Calu3 (cell line): ENCODE results near the gene MED1. TPM values are rescaled to one million over a fixed set of nuclear protein-coding genes. Genes with fewer than 3 reads are reported as not detected.

ENCODE experiments used
- BruUV-seq: library from RNA; stranded (reverse); fragments of 400-500 nt; replicated peaks from 2 replicates; lab custom pipeline; 2021; lab: Mats Ljungman, UMichigan
- CTCF ChIA-PET: fragments of 300-600 bp; sonication (Branson Sonifier 250); formaldehyde crosslinking; loops from one replicate; lab custom pipeline; 2022; ENCODE audit warnings: antibody characterized with exemption; lab: Charles Lee
- DNase-seq: peaks from one replicate; pipeline ENCODE4 v3.0.0; 2022
- H3K27ac Mint-ChIP-seq: one replicate; pipeline ENCODE4 v1.8.0; 2022; ENCODE audit warnings: mixed read lengths; ENCODE audit not compliant: unreplicated experiment
- H3K27me3 Mint-ChIP-seq: one replicate; pipeline ENCODE4 v1.8.0; 2022; ENCODE audit warnings: mixed read lengths; ENCODE audit not compliant: unreplicated experiment
- H3K36me3 Mint-ChIP-seq: one replicate; pipeline ENCODE4 v1.8.0; 2022; ENCODE audit warnings: mild to moderate bottlenecking, moderate library complexity, mixed read lengths; ENCODE audit not compliant: insufficient read depth, unreplicated experiment
- H3K4me1 Mint-ChIP-seq: one replicate; pipeline ENCODE4 v1.8.0; 2022; ENCODE audit warnings: mild to moderate bottlenecking, low read depth, mixed read lengths; ENCODE audit not compliant: unreplicated experiment
- H3K4me3 Mint-ChIP-seq: one replicate; pipeline ENCODE4 v1.8.0; 2022; ENCODE audit warnings: mild to moderate bottlenecking, low read depth, moderate library complexity, mixed read lengths; ENCODE audit not compliant: unreplicated experiment
- H3K9me3 Mint-ChIP-seq: one replicate; pipeline ENCODE4 v1.8.0; 2022; ENCODE audit warnings: low read depth, mixed read lengths; ENCODE audit not compliant: unreplicated experiment
- intact Hi-C: fragments of 100-400 bp; cut with micrococcal nuclease; formaldehyde crosslinking; loops from one replicate; pipeline ENCODE4 v1.10.0; 2022; ENCODE audit not compliant: unreplicated experiment
- total RNA-seq: library from RNA; stranded (reverse); gene quantifications from 2 replicates; pipeline ENCODE4 v1.2.3, GENCODE V29; 2022
- TF ChIP-seq, protein P1 (sequence below): fragments of 200-600 bp; IDR thresholded peaks from one replicate; pipeline ENCODE4 v1.8.0; 2022; ENCODE audit warnings: antibody characterized with exemption; ENCODE audit not compliant: unreplicated experiment

MED1 gene
- total RNA-seq, 1 experiment from 2014 or later = 227 TPM

DNA sequence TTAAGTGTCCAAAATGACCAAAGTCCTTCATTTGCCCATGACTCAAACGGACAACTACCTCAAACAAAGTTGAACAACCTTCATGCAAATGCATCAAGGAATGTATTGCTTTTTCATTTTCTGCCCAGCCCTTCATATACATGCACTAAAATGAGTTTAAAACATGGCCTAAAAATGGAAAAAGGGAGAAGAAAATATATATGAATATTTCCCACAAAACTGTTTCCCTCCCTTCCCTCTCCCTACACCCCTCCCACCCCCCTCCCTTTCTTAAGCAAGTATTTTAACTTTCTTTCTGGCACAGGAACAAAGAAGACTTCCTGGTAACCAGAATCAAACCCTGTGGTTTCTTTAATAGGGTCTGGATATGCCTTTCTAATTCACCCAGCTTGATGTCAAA lies 44.1 kb downstream of the MED1 start:
- TF ChIP-seq, protein P1, sequence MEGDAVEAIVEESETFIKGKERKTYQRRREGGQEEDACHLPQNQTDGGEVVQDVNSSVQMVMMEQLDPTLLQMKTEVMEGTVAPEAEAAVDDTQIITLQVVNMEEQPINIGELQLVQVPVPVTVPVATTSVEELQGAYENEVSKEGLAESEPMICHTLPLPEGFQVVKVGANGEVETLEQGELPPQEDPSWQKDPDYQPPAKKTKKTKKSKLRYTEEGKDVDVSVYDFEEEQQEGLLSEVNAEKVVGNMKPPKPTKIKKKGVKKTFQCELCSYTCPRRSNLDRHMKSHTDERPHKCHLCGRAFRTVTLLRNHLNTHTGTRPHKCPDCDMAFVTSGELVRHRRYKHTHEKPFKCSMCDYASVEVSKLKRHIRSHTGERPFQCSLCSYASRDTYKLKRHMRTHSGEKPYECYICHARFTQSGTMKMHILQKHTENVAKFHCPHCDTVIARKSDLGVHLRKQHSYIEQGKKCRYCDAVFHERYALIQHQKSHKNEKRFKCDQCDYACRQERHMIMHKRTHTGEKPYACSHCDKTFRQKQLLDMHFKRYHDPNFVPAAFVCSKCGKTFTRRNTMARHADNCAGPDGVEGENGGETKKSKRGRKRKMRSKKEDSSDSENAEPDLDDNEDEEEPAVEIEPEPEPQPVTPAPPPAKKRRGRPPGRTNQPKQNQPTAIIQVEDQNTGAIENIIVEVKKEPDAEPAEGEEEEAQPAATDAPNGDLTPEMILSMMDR = no peak
- CTCF ChIA-PET = interaction anchor here (0.6 to 0.8 kb wide), 3 partner anchors 78 to 1240 kb away, joined by 3 to 7 read pairs (median 5); no protein-coding TSS in a partner anchor
- no TSS peak for BruUV-seq
- DNase-seq = no peak
- H3K27ac Mint-ChIP-seq = no peak overlapping the region
- H3K9me3 Mint-ChIP-seq = no peaks in the 10 kb centered on the region
- H3K4me3 Mint-ChIP-seq = no peak overlapping the region
- peaks cover 92% of the 10 kb centered on the region for H3K36me3 Mint-ChIP-seq
- intact Hi-C loops = no loop called here
- H3K4me1 Mint-ChIP-seq = peaks cover 27% of the 10 kb centered on the region
- H3K27me3 Mint-ChIP-seq = no peaks in the 10 kb centered on the region

DNA sequence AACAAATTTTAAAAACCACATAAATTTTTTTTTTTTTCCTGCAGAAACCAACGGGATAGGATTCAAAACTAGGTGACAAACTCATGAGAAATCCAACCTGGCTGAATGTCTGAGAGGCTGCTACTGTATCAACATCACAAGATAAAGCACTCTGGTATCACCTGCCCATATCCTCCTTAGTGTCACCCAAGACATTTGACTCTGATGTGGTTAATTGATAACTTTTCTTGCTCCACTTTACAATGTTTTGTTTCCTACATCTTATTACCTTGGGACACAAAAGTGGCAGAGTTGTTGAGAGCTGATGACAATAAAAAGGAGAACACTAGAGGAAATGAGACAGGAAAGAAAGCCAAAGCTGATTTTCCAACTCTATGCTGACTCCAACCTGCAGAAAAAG lies 45.6 kb downstream of the MED1 start:
- DNase-seq = no peak
- H3K36me3 Mint-ChIP-seq = peaks cover 92% of the 10 kb centered on the region
- CTCF ChIA-PET = interaction anchor here (0.6 to 1.2 kb wide), 5 partner anchors 8 to 205 kb away, joined by 3 to 7 read pairs (median 4); partner anchors contain the start of gene RPL19
- no peak overlapping the region for H3K27ac Mint-ChIP-seq
- H3K9me3 Mint-ChIP-seq = no peaks in the 10 kb centered on the region
- intact Hi-C loops = no loop called here
- no TSS peak for BruUV-seq
- TF ChIP-seq, protein P1 = no peak
- H3K4me3 Mint-ChIP-seq = no peak overlapping the region
- H3K27me3 Mint-ChIP-seq = no peaks in the 10 kb centered on the region
- peaks cover 31% of the 10 kb centered on the region for H3K4me1 Mint-ChIP-seq

DNA sequence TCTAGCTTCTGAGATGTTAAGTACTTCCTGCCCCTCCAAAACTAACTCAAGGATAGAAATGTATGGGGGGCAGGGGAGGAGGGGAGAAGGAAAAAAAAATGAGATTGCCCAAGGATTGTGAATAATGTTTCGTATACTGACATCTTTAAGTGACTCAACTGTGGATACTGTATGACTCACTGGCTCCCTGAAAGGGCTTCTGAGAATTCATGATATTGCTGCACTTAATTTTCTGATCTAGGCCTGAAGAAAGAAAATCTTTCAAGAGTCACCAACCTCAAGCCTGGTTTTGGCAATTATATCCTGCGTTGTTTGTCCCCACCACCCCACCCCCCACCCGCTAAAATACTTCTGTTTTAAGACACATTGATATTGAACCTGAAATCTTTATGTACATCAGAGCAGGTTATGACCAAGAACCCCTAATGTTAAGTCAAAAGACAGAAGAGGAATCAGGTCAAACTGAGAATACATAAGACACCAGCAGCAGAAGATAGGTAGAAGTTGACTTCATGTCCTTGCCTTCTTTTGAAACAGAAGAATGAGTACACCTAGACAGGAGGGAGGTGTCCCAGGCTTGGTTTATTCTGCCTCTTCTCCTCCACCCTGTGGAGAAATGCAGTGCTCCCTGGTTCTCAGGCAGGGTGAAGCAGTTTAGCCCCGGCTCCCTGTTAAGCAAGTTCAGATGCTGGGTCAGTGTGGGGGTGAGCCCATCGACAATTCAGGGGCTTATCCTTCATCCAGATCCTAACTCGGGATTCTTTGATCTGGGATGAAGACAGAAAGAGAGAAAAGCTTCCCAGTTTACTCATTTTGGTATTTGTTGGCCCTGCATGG lies 46.3 kb downstream of the MED1 start:
- CTCF ChIA-PET = interaction anchor here (0.6 to 1.7 kb wide), 4 partner anchors 11 to 527 kb away, joined by 4 to 7 read pairs (median 5); partner anchors contain the start of gene MED1
- BruUV-seq = no TSS peak
- Mint-ChIP-seq H3K9me3 (no peaks in the 10 kb centered on the region), H3K4me3 (no peak overlapping the region), H3K36me3 (peaks cover 92% of the 10 kb centered on the region), H3K4me1 (peaks cover 38% of the 10 kb centered on the region), H3K27me3 (no peaks in the 10 kb centered on the region), H3K27ac (peak overlapping the region; percentile 61)
- TF ChIP-seq, protein P1 = no peak
- intact Hi-C loops = loop anchor here (5.0 kb wide), 1 partner anchor 197 kb away; no protein-coding TSS in a partner anchor
- DNase-seq = peak; percentile 38

DNA sequence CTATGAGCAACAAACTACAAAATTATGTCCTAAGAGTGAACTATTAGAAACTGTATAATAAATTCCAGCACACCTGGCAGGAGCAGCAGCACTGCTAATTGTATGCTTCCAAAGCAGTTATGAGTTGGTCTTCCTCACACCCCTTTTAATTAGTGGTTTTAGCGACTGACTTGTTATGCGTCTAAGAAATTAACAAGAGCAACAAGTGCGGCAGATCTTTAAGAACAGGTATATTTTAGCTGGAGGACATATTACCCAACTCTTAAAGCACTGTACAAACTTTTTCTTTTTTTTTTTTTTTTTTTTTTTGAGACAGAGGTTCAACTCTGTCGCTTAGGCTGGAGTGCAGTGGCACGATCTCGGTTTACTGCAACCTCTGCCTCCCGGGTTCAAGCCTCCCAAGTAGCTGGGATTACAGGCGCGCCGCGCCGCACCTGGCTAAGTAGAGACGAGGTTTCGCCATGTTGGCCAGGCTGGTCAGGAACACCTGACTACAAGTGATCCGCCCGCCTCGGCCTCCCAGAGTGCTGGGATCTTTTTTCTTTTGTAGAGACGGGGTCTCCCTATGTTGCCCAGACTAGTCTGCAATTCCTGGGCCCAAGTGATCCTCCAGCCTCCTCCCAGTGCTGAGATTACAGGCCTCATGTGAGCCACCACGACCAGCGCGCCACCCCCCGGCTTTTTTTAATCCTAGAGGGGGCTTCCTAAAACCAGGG lies 48.0 kb downstream of the MED1 start:
- TF ChIP-seq, protein P1 = no peak
- H3K4me1 Mint-ChIP-seq = peaks cover 40% of the 10 kb centered on the region
- CTCF ChIA-PET = interaction anchor here (0.6 to 4.1 kb wide), 18 partner anchors 9 to 381 kb away, joined by 3 to 25 read pairs (median 4); partner anchors contain the start of genes CDK12 and MED1
- peak overlapping the region; percentile 89 for H3K4me3 Mint-ChIP-seq
- H3K36me3 Mint-ChIP-seq = peaks cover 75% of the 10 kb centered on the region
- no peaks in the 10 kb centered on the region for H3K27me3 Mint-ChIP-seq
- H3K27ac Mint-ChIP-seq = peak overlapping the region; percentile 98
- no peak for DNase-seq
- TSS peak; percentile 33 for BruUV-seq
- H3K9me3 Mint-ChIP-seq = no peaks in the 10 kb centered on the region
- intact Hi-C loops = loop anchor here (5.0 kb wide), 1 partner anchor 196 kb away; no protein-coding TSS in a partner anchor
